ENCODE results near the gene ACKR2. TPM values are rescaled to one million over a fixed set of nuclear protein-coding genes. Genes with fewer than 3 reads are reported as not detected.

The ACKR2 gene
- total RNA-seq, 2 donors from 2014 or later: 0.55 to 1.9 TPM

- no peaks in the 10 kb centered on the region for H3K27me3 ChIP-seq (replicated peaks; ENCODE audit: insufficient read depth)
- H3K4me3 ChIP-seq: peak within 1 kb of the TSS; percentile 48 to 51
- peak within 1 kb of the TSS; percentile 57 to 63 for H3K27ac ChIP-seq
- no peak for TF ChIP-seq POLR2A (IDR thresholded peaks at IDR 0.05)
- TF ChIP-seq POLR2AphosphoS5 (IDR thresholded peaks at IDR 0.05): no peak
- intact Hi-C loops (cut with DNase I): no loop called here
- no peaks in the 10 kb centered on the region for H3K36me3 ChIP-seq
- DNase-seq (ENCODE audit: low spot score): peak; percentile 18
- 1% methylated on average over 40 of the region's 59 CpGs for WGBS
- peaks cover 3% of the 10 kb centered on the region for H3K4me1 ChIP-seq (replicated peaks)
- H3K9me3 ChIP-seq: no peaks in the 10 kb centered on the region
These were observed 97.0 kb downstream of the ACKR2 start, which contains the start of gene ZNF662 for GRCh38 chr3:42906070-42906847. ZNF662 (plus strand) TSS chr3:42906142; CDS start chr3:42908115, 1,973 bp downstream.

- Histone ChIP-seq H3K4me1 (replicated peaks) (peaks cover 3% of the 10 kb centered on the region), H3K27ac (no peak overlapping the region), H3K36me3 (peaks cover 0 to 3% of the 10 kb centered on the region in 2 donors), H3K4me3 (peak overlapping the region; percentile 48 to 51), H3K27me3 (replicated peaks; ENCODE audit: insufficient read depth) (no peaks in the 10 kb centered on the region), H3K9me3 (no peaks in the 10 kb centered on the region)
- WGBS: 73% methylated on average over 4 of the region's 4 CpGs
- TF ChIP-seq CTCF (IDR thresholded peaks at IDR 0.05): no peak
- TF ChIP-seq POLR2AphosphoS5 (IDR thresholded peaks at IDR 0.05): no peak
- no peak for TF ChIP-seq POLR2A (IDR thresholded peaks at IDR 0.05)
- intact Hi-C loops (cut with DNase I): no loop called here
- no peak for DNase-seq (ENCODE audit: low spot score)
These were observed 97.6 kb downstream of the ACKR2 start for GRCh38 chr3:42906848-42907183.

- Histone ChIP-seq H3K27ac (no peak overlapping the region), H3K9me3 (no peaks in the 10 kb centered on the region), H3K4me1 (replicated peaks) (peaks cover 3% of the 10 kb centered on the region), H3K4me3 (no peak overlapping the region), H3K27me3 (replicated peaks; ENCODE audit: insufficient read depth) (no peaks in the 10 kb centered on the region), H3K36me3 (peaks cover 3 to 6% of the 10 kb centered on the region in 2 donors)
- WGBS: 96% methylated on average over 7 of the region's 7 CpGs
- TF ChIP-seq POLR2AphosphoS5 (IDR thresholded peaks at IDR 0.05) (no peak), CTCF (IDR thresholded peaks at IDR 0.05) (no peak), POLR2A (IDR thresholded peaks at IDR 0.05) (no peak)
- intact Hi-C loops (cut with DNase I): no loop called here
- no peak for DNase-seq (ENCODE audit: low spot score)
These were observed 99.4 kb downstream of the ACKR2 start for GRCh38 chr3:42908675-42909074.

- H3K4me1 ChIP-seq (replicated peaks): peaks cover 3% of the 10 kb centered on the region
- no peak overlapping the region for H3K27ac ChIP-seq
- H3K9me3 ChIP-seq: no peaks in the 10 kb centered on the region
- H3K4me3 ChIP-seq: no peak overlapping the region
- 99% methylated on average over 2 of the region's 2 CpGs for WGBS
- no peak for DNase-seq (ENCODE audit: low spot score)
- intact Hi-C loops (cut with DNase I): no loop called here
- peaks cover 3 to 16% of the 10 kb centered on the region in 2 donors for H3K36me3 ChIP-seq
- TF ChIP-seq POLR2AphosphoS5 (IDR thresholded peaks at IDR 0.05): no peak
- no peak for TF ChIP-seq POLR2A (IDR thresholded peaks at IDR 0.05)
- TF ChIP-seq CTCF (IDR thresholded peaks at IDR 0.05): no peak
- no peaks in the 10 kb centered on the region for H3K27me3 ChIP-seq (replicated peaks; ENCODE audit: insufficient read depth)
These were observed 102.3 kb downstream of the ACKR2 start for GRCh38 chr3:42911551-42911950.

- no peaks in the 10 kb centered on the region for H3K9me3 ChIP-seq
- no peaks in the 10 kb centered on the region for H3K4me1 ChIP-seq (replicated peaks)
- no peak overlapping the region for H3K4me3 ChIP-seq
- WGBS: 98% methylated on average over 8 of the region's 8 CpGs
- H3K27me3 ChIP-seq (replicated peaks; ENCODE audit: insufficient read depth): no peaks in the 10 kb centered on the region
- H3K27ac ChIP-seq: no peak overlapping the region
- intact Hi-C loops (cut with DNase I): no loop called here
- peaks cover 3 to 16% of the 10 kb centered on the region in 2 donors for H3K36me3 ChIP-seq
- TF ChIP-seq POLR2A (IDR thresholded peaks at IDR 0.05) (no peak), POLR2AphosphoS5 (IDR thresholded peaks at IDR 0.05) (no peak), CTCF (IDR thresholded peaks at IDR 0.05) (no peak)
- no peak for DNase-seq (ENCODE audit: low spot score)
These were observed 105.7 kb downstream of the ACKR2 start for GRCh38 chr3:42914771-42915515.

Measured in prostate gland (tissue), 2 donors.